ENCODE results near the gene BSN.

Gene BSN

GRCh38 chr3:49513494-49514124 is 40.7 kb upstream of the BSN start:
- no peak overlapping the region for H3K4me3 ChIP-seq (ENCODE audit: low read depth in 1 of 2, low read length in 1 of 2)
- H3K9me3 ChIP-seq: no peaks in the 10 kb centered on the region
- peaks cover 10% of the 10 kb centered on the region for H3K36me3 ChIP-seq
- H3K27me3 ChIP-seq: no peaks in the 10 kb centered on the region
- no peaks in the 10 kb centered on the region for H3K4me1 ChIP-seq (ENCODE audit: control insufficient read depth in 1 of 2, insufficient read depth in 1 of 2, low read depth in 1 of 2, low read length in 1 of 2)
- H3K27ac ChIP-seq: no peak overlapping the region
- no peak for TF ChIP-seq CTCF (IDR thresholded peaks at IDR 0.05)

GRCh38 chr3:49518016-49518415 is 36.3 kb upstream of the BSN start:
- H3K4me1 ChIP-seq (ENCODE audit: control insufficient read depth in 1 of 2, insufficient read depth in 1 of 2, low read depth in 1 of 2, low read length in 1 of 2): no peaks in the 10 kb centered on the region

GRCh38 chr3:49518441-49518840 is 35.8 kb upstream of the BSN start:
- H3K4me1 ChIP-seq (ENCODE audit: control insufficient read depth in 1 of 2, insufficient read depth in 1 of 2, low read depth in 1 of 2, low read length in 1 of 2): no peaks in the 10 kb centered on the region
- H3K27ac ChIP-seq: no peak overlapping the region
- H3K4me3 ChIP-seq (ENCODE audit: low read depth in 1 of 2, low read length in 1 of 2): no peak overlapping the region
- no peaks in the 10 kb centered on the region for H3K9me3 ChIP-seq
- no peak for TF ChIP-seq CTCF (IDR thresholded peaks at IDR 0.05)
- H3K27me3 ChIP-seq: no peaks in the 10 kb centered on the region
- no peaks in the 10 kb centered on the region for H3K36me3 ChIP-seq

More at GRCh38 chr3:49518016-49518415, 36.3 kb upstream of the BSN start:
- Histone ChIP-seq H3K27ac (no peak overlapping the region), H3K9me3 (no peaks in the 10 kb centered on the region), H3K36me3 (no peaks in the 10 kb centered on the region), H3K4me3 (ENCODE audit: low read depth in 1 of 2, low read length in 1 of 2) (no peak overlapping the region), H3K27me3 (no peaks in the 10 kb centered on the region)
- no peak for TF ChIP-seq CTCF (IDR thresholded peaks at IDR 0.05)

- H3K36me3 ChIP-seq: no peaks in the 10 kb centered on the region
- H3K27me3 ChIP-seq: no peaks in the 10 kb centered on the region
- no peak overlapping the region for H3K4me3 ChIP-seq (ENCODE audit: low read depth in 1 of 2, low read length in 1 of 2)
- no peak overlapping the region for H3K27ac ChIP-seq
- no peak for TF ChIP-seq CTCF (IDR thresholded peaks at IDR 0.05)
- H3K4me1 ChIP-seq (ENCODE audit: control insufficient read depth in 1 of 2, insufficient read depth in 1 of 2, low read depth in 1 of 2, low read length in 1 of 2): no peaks in the 10 kb centered on the region
- H3K9me3 ChIP-seq: no peaks in the 10 kb centered on the region
Measured at GRCh38 chr3:49519296-49519695, 35.0 kb upstream of the BSN start.

- Histone ChIP-seq H3K27ac (no peak overlapping the region), H3K27me3 (no peaks in the 10 kb centered on the region), H3K4me3 (ENCODE audit: low read depth in 1 of 2, low read length in 1 of 2) (no peak overlapping the region), H3K9me3 (no peaks in the 10 kb centered on the region), H3K4me1 (ENCODE audit: control insufficient read depth in 1 of 2, insufficient read depth in 1 of 2, low read depth in 1 of 2, low read length in 1 of 2) (no peaks in the 10 kb centered on the region), H3K36me3 (no peaks in the 10 kb centered on the region)
- TF ChIP-seq CTCF (IDR thresholded peaks at IDR 0.05): no peak
Measured at GRCh38 chr3:49519916-49520385, 34.3 kb upstream of the BSN start.
